Mesenchymal stem cell (in vitro differentiated cells and primary cell): Measurements from ENCODE around the gene EPB41.
A peak's percentile ranks its signal among the peaks of the same experiment; 100 is the strongest.

Experiments
- DNase-seq: peaks from one replicate; pipeline ENCODE4 v3.0.0-alpha.2; 2013
- H2AFZ ChIP-seq: one replicate; pipeline ENCODE4 v1.6.1; 2013; ENCODE audit warnings: low read depth, mild to moderate bottlenecking, control low read depth, inconsistent platforms, low read length, moderate library complexity
- H2AK5ac ChIP-seq: 2 replicates; pipeline ENCODE4 v1.6.1; 2013; ENCODE audit warnings: low read length, moderate library complexity, mild to moderate bottlenecking, inconsistent platforms; ENCODE audit not compliant: severe bottlenecking
- H2BK120ac ChIP-seq: one replicate; pipeline ENCODE4 v1.6.1; 2013; ENCODE audit warnings: low read depth, mild to moderate bottlenecking, inconsistent platforms, low read length, moderate library complexity
- H2BK12ac ChIP-seq, 2 experiments: one replicate each; pipeline ENCODE4 v1.6.1; 2013; ENCODE audit warnings: inconsistent platforms in 2 of 2, low read length in 2 of 2, mild to moderate bottlenecking in 2 of 2, moderate library complexity in 2 of 2, control low read depth in 1 of 2
- H2BK15ac ChIP-seq: one replicate; pipeline ENCODE4 v1.6.1; 2013; ENCODE audit warnings: mild to moderate bottlenecking, low read depth, inconsistent platforms; ENCODE audit not compliant: poor library complexity, severe bottlenecking
- H2BK5ac ChIP-seq: 2 replicates; pipeline ENCODE4 v1.6.1; 2013; ENCODE audit warnings: low read depth, mild to moderate bottlenecking, low read length, control low read depth, inconsistent platforms; ENCODE audit not compliant: poor library complexity, severe bottlenecking
- H3K14ac ChIP-seq, 2 experiments: one replicate each; pipeline ENCODE4 v1.6.1; 2013; ENCODE audit warnings: inconsistent platforms in 2 of 2, low read length in 2 of 2, control low read depth in 1 of 2, mild to moderate bottlenecking in 1 of 2, moderate library complexity in 1 of 2
- H3K18ac ChIP-seq, 2 experiments: one replicate each; pipeline ENCODE4 v1.6.1; 2013; ENCODE audit warnings: inconsistent platforms in 2 of 2, low read length in 2 of 2, control low read depth in 1 of 2, low read depth in 1 of 2, mild to moderate bottlenecking in 1 of 2
- H3K23ac ChIP-seq, 2 experiments: one replicate each; pipeline ENCODE4 v1.6.1; 2013; ENCODE audit warnings: inconsistent platforms in 2 of 2, low read length in 2 of 2, mild to moderate bottlenecking in 2 of 2, moderate library complexity in 2 of 2, control low read depth in 1 of 2
- H3K27ac ChIP-seq: 2 replicates; pipeline ENCODE4 v1.5.1; 2013; ENCODE audit warnings: mild to moderate bottlenecking, moderate library complexity, low read length, control low read depth, inconsistent platforms; ENCODE audit not compliant: poor library complexity, severe bottlenecking
- H3K27me3 ChIP-seq, 2 experiments: 2 replicates each; pipeline versions ENCODE4 v1.6.1 to v1.7.0; 2013; ENCODE audit warnings: low read length in 2 of 2, mild to moderate bottlenecking in 2 of 2, moderate library complexity in 2 of 2, control low read depth in 1 of 2, inconsistent platforms in 1 of 2; ENCODE audit not compliant: control insufficient read depth in 1 of 2, insufficient read depth in 1 of 2
- H3K36me3 ChIP-seq, 2 experiments: 2 replicates each; pipeline versions ENCODE4 v1.6.1 to v1.7.0; 2013; ENCODE audit warnings: low read length in 2 of 2, control low read depth in 1 of 2, inconsistent platforms in 1 of 2, low read depth in 1 of 2, mild to moderate bottlenecking in 1 of 2; ENCODE audit not compliant: insufficient read depth in 2 of 2, control insufficient read depth in 1 of 2
- H3K4ac ChIP-seq, 2 experiments: one replicate each; pipeline ENCODE4 v1.6.1; 2013; ENCODE audit warnings: inconsistent platforms in 2 of 2, low read length in 2 of 2, mild to moderate bottlenecking in 2 of 2, moderate library complexity in 2 of 2, control low read depth in 1 of 2, low read depth in 1 of 2
- H3K4me1 ChIP-seq: 2 replicates; pipeline ENCODE4 v1.6.1; 2013; ENCODE audit warnings: low read depth, low read length, control low read depth; ENCODE audit not compliant: control insufficient read depth, insufficient read depth
- H3K4me2 ChIP-seq: 2 replicates; pipeline ENCODE4 v1.6.1; 2013; ENCODE audit warnings: low read length, mild to moderate bottlenecking, inconsistent platforms; ENCODE audit not compliant: poor library complexity, severe bottlenecking
- H3K4me3 ChIP-seq, 2 experiments: 2 replicates each; pipeline versions ENCODE4 v1.5.1 to v1.7.0; 2013; ENCODE audit warnings: low read length in 2 of 2, mild to moderate bottlenecking in 2 of 2, control low read depth in 1 of 2, low read depth in 1 of 2; ENCODE audit not compliant: insufficient read depth in 1 of 2
- H3K79me1 ChIP-seq: replicated peaks from 2 replicates; pipeline ENCODE4 v1.6.1; 2013; ENCODE audit warnings: mild to moderate bottlenecking, control low read depth, low read length, inconsistent platforms; ENCODE audit not compliant: poor library complexity, severe bottlenecking
- H3K9ac ChIP-seq: 2 replicates; pipeline ENCODE4 v1.7.0; 2013; ENCODE audit warnings: mild to moderate bottlenecking, low read length, moderate library complexity
- H3K9me3 ChIP-seq: 2 replicates; pipeline ENCODE4 v1.7.0; 2013; ENCODE audit warnings: mild to moderate bottlenecking, low read length; ENCODE audit not compliant: control insufficient read depth
- H4K8ac ChIP-seq: one replicate; pipeline ENCODE4 v1.6.1; 2013; ENCODE audit warnings: inconsistent platforms, mild to moderate bottlenecking, low read length, moderate library complexity
- H4K91ac ChIP-seq: one replicate; pipeline ENCODE4 v1.6.1; 2013; ENCODE audit warnings: mild to moderate bottlenecking, low read length, inconsistent platforms
- WGBS: methylation state at CpG from one replicate; pipeline ENCODE4 v1.1.7; 2013; ENCODE audit warnings: mixed read lengths; 5-methylcytosine and 5-hydroxymethylcytosine counted together

EPB41 gene

DNA sequence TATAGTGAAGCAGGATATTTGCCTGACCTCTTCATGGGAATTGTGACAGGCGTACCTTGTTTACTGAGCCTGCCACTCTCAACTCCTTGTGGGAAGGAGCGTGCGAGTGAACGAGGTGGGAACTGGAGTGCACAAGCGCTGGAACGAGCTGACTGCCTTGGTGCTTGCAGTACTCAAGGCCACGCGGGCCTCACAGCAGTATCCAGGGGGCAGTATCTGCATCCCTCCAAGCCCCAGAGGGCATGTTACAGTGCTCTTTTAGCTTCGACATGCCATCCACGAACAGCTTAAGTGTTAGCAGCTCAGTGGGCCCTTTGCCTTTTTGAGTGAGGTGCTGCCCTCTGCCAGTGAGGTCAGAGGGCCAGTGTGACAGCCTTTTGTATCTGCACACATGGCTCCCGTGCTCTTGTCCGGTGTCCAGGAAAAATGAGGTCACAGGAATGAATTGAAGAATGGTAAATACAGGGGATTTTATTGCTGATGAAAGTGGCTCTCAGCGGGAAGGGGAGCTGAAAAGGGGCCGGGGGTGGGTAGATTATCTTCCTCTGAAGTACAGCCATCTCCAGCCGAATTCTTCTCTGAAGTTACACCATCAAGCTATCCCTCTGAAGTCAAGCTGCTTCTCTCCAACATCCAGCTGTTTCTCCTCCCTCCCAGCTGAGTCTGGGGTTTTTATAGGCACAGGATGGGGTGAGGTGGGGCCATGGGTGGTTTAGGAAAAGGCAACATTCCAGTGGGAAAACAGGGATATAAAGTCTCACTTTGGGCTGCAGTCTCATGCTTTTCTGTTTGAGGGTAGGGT lies 69.3 kb downstream of the EPB41 start:
- Histone ChIP-seq H3K36me3 (no peaks in the 10 kb centered on the region), H2AFZ (no peak overlapping the region), H3K4ac (peak overlapping the region in 1 of 2 experiments; percentile 50), H3K27me3 (no peaks in the 10 kb centered on the region), H4K91ac (no peak overlapping the region), H3K18ac (no peak overlapping the region), H2BK12ac (no peak overlapping the region), H3K9me3 (no peaks in the 10 kb centered on the region), H4K8ac (no peak overlapping the region), H2AK5ac (no peak overlapping the region), H3K23ac (no peak overlapping the region), H3K4me2 (no peak overlapping the region), H3K14ac (peak overlapping the region in 1 of 2 experiments; percentile 23), H2BK5ac (no peak overlapping the region), H2BK120ac (no peak overlapping the region), H2BK15ac (no peak overlapping the region), H3K4me3 (no peak overlapping the region), H3K79me1 (peaks cover 3% of the 10 kb centered on the region), H3K4me1 (peaks cover 4% of the 10 kb centered on the region), H3K27ac (no peak overlapping the region), H3K9ac (no peak overlapping the region)
- WGBS, result 56% methylated on average over 11 of the region's 15 CpGs
- DNase-seq, result peak; percentile 21

- Histone ChIP-seq H4K8ac (no peak overlapping the region), H3K4me1 (peaks cover 4% of the 10 kb centered on the region), H3K9ac (no peak overlapping the region), H3K79me1 (peaks cover 2% of the 10 kb centered on the region), H4K91ac (no peak overlapping the region), H3K23ac (no peak overlapping the region), H2AFZ (no peak overlapping the region), H3K4me3 (no peak overlapping the region), H2BK120ac (no peak overlapping the region), H3K4ac (no peak overlapping the region), H3K27me3 (no peaks in the 10 kb centered on the region), H2BK15ac (no peak overlapping the region), H3K14ac (no peak overlapping the region), H3K36me3 (no peaks in the 10 kb centered on the region), H3K4me2 (no peak overlapping the region), H3K18ac (no peak overlapping the region), H2BK5ac (no peak overlapping the region), H3K9me3 (no peaks in the 10 kb centered on the region), H2BK12ac (no peak overlapping the region), H3K27ac (no peak overlapping the region), H2AK5ac (no peak overlapping the region)
- no peak for DNase-seq
- WGBS, result 91% methylated on average over 1 of the region's 3 CpGs
These were observed 69.9 kb downstream of the EPB41 start for GRCh38 chr1:28984311-28984684.

DNA sequence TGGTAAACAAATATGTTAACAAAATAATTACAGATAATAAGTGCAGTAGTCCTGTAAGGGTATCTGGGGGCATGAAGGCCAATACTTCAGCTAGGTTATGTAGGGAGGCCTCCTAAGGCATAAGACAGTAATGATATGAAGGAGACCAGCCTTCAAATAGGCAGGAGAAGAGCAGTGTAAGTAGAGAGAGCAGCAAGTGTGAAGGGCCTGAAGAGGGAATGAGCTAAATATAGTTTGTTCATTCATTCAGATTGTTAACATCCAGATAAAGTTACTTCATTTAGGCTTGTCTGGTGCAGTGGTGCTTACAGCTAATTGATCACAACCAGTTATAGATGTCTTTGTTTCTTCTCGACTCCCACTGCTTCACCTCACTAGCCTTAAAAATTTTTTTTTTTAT lies 71.1 kb downstream of the EPB41 start:
- H3K79me1 ChIP-seq, result peaks cover 2% of the 10 kb centered on the region
- no peak overlapping the region for H2AFZ ChIP-seq
- no peak overlapping the region for H2BK15ac ChIP-seq
- no peak overlapping the region for H3K14ac ChIP-seq
- no CpG with 5 or more reads among the region's 1 CpG for WGBS
- no peak overlapping the region for H3K23ac ChIP-seq
- H3K9ac ChIP-seq, result no peak overlapping the region
- H3K27me3 ChIP-seq, result no peaks in the 10 kb centered on the region
- H2BK12ac ChIP-seq, result no peak overlapping the region
- H3K36me3 ChIP-seq, result no peaks in the 10 kb centered on the region
- H3K9me3 ChIP-seq, result no peaks in the 10 kb centered on the region
- H3K4me3 ChIP-seq, result no peak overlapping the region
- no peak overlapping the region for H4K91ac ChIP-seq
- no peak overlapping the region for H3K4me2 ChIP-seq
- H3K27ac ChIP-seq, result no peak overlapping the region
- no peak for DNase-seq
- no peak overlapping the region for H2BK5ac ChIP-seq
- no peak overlapping the region for H3K18ac ChIP-seq
- no peak overlapping the region for H2AK5ac ChIP-seq
- no peak overlapping the region for H4K8ac ChIP-seq
- no peak overlapping the region for H2BK120ac ChIP-seq
- H3K4me1 ChIP-seq, result peaks cover 4% of the 10 kb centered on the region
- no peak overlapping the region for H3K4ac ChIP-seq

- Histone ChIP-seq H2AK5ac (no peak overlapping the region), H3K4ac (no peak overlapping the region), H3K9ac (peak overlapping the region; percentile 1)
These were observed 72.0 kb downstream of the EPB41 start for GRCh38 chr1:28986306-28986910.

More at GRCh38 chr1:28986306-28986910, 72.0 kb downstream of the EPB41 start:
- H4K8ac ChIP-seq, result no peak overlapping the region
- no peak overlapping the region for H3K4me2 ChIP-seq
- 84% methylated on average over 7 of the region's 10 CpGs for WGBS
- no peak overlapping the region for H3K23ac ChIP-seq
- H2BK120ac ChIP-seq, result no peak overlapping the region
- no peak overlapping the region for H3K18ac ChIP-seq
- peak overlapping the region in 1 of 2 experiments; percentile 59 for H3K4me3 ChIP-seq
- peaks cover 2% of the 10 kb centered on the region for H3K79me1 ChIP-seq
- no peak overlapping the region for H3K14ac ChIP-seq
- H3K4me1 ChIP-seq, result peaks cover 5% of the 10 kb centered on the region
- no peak overlapping the region for H2BK5ac ChIP-seq
- no peak overlapping the region for H4K91ac ChIP-seq
- no peak overlapping the region for H2BK12ac ChIP-seq
- H3K27me3 ChIP-seq, result no peaks in the 10 kb centered on the region
- H2BK15ac ChIP-seq, result no peak overlapping the region
- no peak overlapping the region for H3K27ac ChIP-seq
- no peaks in the 10 kb centered on the region for H3K36me3 ChIP-seq
- no peak overlapping the region for H2AFZ ChIP-seq
- no peak for DNase-seq
- no peaks in the 10 kb centered on the region for H3K9me3 ChIP-seq
